Glutamatergic neuron (in vitro differentiated cells): ENCODE results near the gene CD151. TPM values are rescaled to one million over a fixed set of nuclear protein-coding genes. Genes with fewer than 3 reads are reported as not detected.

Experiments
- DNase-seq: peaks from one replicate; pipeline ENCODE4 v3.0.0; 2022
- H3K27ac Mint-ChIP-seq: one replicate; pipeline ENCODE4 v1.8.0; 2020; ENCODE audit warnings: mild to moderate bottlenecking, mixed read lengths, inconsistent platforms; ENCODE audit not compliant: unreplicated experiment
- H3K27me3 Mint-ChIP-seq: one replicate; pipeline ENCODE4 v1.8.0; 2020; ENCODE audit warnings: mild to moderate bottlenecking, moderate library complexity, mixed read lengths, inconsistent platforms; ENCODE audit not compliant: unreplicated experiment
- H3K36me3 Mint-ChIP-seq: one replicate; pipeline ENCODE4 v1.8.0; 2020; ENCODE audit warnings: mild to moderate bottlenecking, mixed read lengths, inconsistent platforms; ENCODE audit not compliant: unreplicated experiment
- H3K4me1 Mint-ChIP-seq: one replicate; pipeline ENCODE4 v1.8.0; 2020; ENCODE audit warnings: mild to moderate bottlenecking, low read depth, mixed read lengths, inconsistent platforms; ENCODE audit not compliant: unreplicated experiment
- H3K4me3 Mint-ChIP-seq: one replicate; pipeline ENCODE4 v1.8.0; 2020; ENCODE audit warnings: mild to moderate bottlenecking, mixed read lengths, inconsistent platforms; ENCODE audit not compliant: unreplicated experiment
- H3K9me3 Mint-ChIP-seq: one replicate; pipeline ENCODE4 v1.8.0; 2020; ENCODE audit warnings: mild to moderate bottlenecking, moderate library complexity, mixed read lengths, inconsistent platforms; ENCODE audit not compliant: unreplicated experiment
- total RNA-seq: library from RNA; stranded (reverse); fragmentation: NEBNext Ultra II Directional; extraction: Animal tissue kit (Norgen Biotek cat#: 25700); gene quantifications from one replicate; pipeline ENCODE4 v1.2.1, GENCODE V29; 2021; ENCODE audit not compliant: unreplicated experiment
- TF ChIP-seq, protein P1 (sequence below): fragments of 200-600 bp; sonication (generic); IDR thresholded peaks from one replicate; pipeline ENCODE4 v1.5.0; 2021; ENCODE audit not compliant: partially characterized antibody, unreplicated experiment

The CD151 gene
- total RNA-seq, 1 donor from 2014 or later: 346 TPM

DNA sequence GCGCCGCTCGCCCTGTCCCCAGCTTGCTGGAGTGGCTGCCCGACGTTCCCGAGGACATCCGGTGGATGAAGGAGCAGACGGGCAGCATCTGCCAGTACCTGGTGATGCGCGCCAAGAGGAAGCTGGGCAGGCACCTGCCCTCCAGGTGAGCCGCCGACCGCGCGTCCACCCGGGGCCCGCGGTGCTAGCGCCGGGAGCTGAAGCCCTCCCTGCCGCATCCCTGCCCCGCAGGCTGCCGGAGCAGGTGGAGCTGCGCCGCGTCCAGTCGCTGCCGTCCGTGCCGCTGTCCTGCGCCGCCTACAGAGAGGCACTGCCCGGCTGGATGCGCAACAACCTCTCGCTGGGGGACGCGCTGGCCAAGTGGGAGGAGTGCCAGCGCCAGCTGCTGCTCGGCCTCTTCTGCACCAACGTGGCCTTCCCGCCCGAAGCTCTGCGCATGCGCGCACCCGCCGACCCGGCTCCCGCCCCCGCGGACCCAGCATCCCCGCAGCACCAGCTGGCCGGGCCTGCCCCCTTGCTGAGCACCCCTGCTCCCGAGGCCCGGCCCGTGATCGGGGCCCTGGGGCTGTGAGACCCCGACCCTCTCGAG lies 8.4 kb upstream of the CD151 start:
- Mint-ChIP-seq H3K4me3 (no peak overlapping the region), H3K36me3 (no peaks in the 10 kb centered on the region), H3K4me1 (peaks cover 8% of the 10 kb centered on the region), H3K27ac (no peak overlapping the region), H3K9me3 (peaks cover 5% of the 10 kb centered on the region), H3K27me3 (peaks cover 13% of the 10 kb centered on the region)
- DNase-seq: peak; percentile 14
- TF ChIP-seq, protein P1, sequence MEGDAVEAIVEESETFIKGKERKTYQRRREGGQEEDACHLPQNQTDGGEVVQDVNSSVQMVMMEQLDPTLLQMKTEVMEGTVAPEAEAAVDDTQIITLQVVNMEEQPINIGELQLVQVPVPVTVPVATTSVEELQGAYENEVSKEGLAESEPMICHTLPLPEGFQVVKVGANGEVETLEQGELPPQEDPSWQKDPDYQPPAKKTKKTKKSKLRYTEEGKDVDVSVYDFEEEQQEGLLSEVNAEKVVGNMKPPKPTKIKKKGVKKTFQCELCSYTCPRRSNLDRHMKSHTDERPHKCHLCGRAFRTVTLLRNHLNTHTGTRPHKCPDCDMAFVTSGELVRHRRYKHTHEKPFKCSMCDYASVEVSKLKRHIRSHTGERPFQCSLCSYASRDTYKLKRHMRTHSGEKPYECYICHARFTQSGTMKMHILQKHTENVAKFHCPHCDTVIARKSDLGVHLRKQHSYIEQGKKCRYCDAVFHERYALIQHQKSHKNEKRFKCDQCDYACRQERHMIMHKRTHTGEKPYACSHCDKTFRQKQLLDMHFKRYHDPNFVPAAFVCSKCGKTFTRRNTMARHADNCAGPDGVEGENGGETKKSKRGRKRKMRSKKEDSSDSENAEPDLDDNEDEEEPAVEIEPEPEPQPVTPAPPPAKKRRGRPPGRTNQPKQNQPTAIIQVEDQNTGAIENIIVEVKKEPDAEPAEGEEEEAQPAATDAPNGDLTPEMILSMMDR: no peak

GRCh38 chr11:824942-825341 lies 7.8 kb upstream of the CD151 start:
- TF ChIP-seq, protein P1: no peak
- Mint-ChIP-seq H3K27me3 (peaks cover 13% of the 10 kb centered on the region), H3K9me3 (peaks cover 5% of the 10 kb centered on the region), H3K4me1 (peaks cover 8% of the 10 kb centered on the region), H3K4me3 (no peak overlapping the region), H3K27ac (peak overlapping the region; percentile 17), H3K36me3 (no peaks in the 10 kb centered on the region)
- DNase-seq: peak; percentile 15

- peaks cover 13% of the 10 kb centered on the region for H3K27me3 Mint-ChIP-seq
- no peak overlapping the region for H3K4me3 Mint-ChIP-seq
- DNase-seq: no peak
- H3K36me3 Mint-ChIP-seq: no peaks in the 10 kb centered on the region
- peaks cover 8% of the 10 kb centered on the region for H3K4me1 Mint-ChIP-seq
- H3K9me3 Mint-ChIP-seq: peaks cover 5% of the 10 kb centered on the region
- H3K27ac Mint-ChIP-seq: peak overlapping the region; percentile 17
- TF ChIP-seq, protein P1: no peak
These were observed 7.2 kb upstream of the CD151 start for GRCh38 chr11:825366-826226.

DNA sequence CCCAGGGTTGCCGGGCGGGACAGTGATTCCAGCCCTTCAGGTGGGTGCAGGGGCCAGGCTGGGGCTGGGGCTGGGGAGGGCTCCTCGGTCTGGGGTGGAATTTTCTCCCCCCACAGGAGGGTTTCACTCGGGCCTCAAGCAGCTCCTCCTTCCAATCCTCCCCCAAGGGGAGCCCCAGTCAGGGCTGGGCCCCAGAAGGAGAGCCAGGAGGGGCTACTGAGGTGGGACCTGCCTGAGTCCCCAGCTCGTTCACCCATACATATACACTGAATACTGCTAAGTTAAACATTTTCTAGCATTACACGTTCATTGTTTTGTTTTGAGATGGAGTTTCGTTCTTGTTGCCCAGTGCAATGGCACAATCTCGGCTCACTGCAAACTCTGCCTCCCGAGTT lies 6.5 kb upstream of the CD151 start:
- H3K27me3 Mint-ChIP-seq: peaks cover 14% of the 10 kb centered on the region
- no peak for DNase-seq
- H3K27ac Mint-ChIP-seq: no peak overlapping the region
- H3K4me1 Mint-ChIP-seq: peaks cover 8% of the 10 kb centered on the region
- H3K36me3 Mint-ChIP-seq: no peaks in the 10 kb centered on the region
- TF ChIP-seq, protein P1: no peak
- peak overlapping the region; percentile 74 for H3K4me3 Mint-ChIP-seq
- peaks cover 5% of the 10 kb centered on the region for H3K9me3 Mint-ChIP-seq

DNA sequence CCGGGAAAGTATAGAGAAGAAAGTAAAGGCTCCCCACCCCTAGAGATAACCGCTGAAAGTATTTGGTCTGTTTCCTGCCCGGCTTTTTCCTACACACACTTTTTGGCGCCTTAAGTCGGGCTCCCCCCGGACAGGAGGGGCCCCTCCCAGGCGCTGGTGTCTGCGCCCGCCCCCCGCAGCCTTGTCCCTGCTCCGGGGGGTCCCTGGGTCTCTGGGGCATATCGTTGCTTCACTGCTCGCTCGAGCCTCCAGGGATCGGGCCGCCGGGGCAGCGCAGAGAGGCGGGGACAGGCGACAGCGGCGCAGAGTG lies 6.0 kb upstream of the CD151 start:
- Mint-ChIP-seq H3K36me3 (no peaks in the 10 kb centered on the region), H3K9me3 (peaks cover 7% of the 10 kb centered on the region), H3K4me1 (peaks cover 10% of the 10 kb centered on the region), H3K27ac (no peak overlapping the region), H3K27me3 (peaks cover 17% of the 10 kb centered on the region), H3K4me3 (peak overlapping the region; percentile 74)
- TF ChIP-seq, protein P1: no peak
- no peak for DNase-seq
